Heart right ventricle (tissue), 16 donors: ENCODE results near the gene SPTBN1. TPM values are rescaled to one million over a fixed set of nuclear protein-coding genes. Genes with fewer than 3 reads are reported as not detected.
A peak's percentile ranks its signal among the peaks of the same experiment; 100 is the strongest.

ENCODE experiments used
- ATAC-seq, 8 donors: fragments of 200-7000 bp; cut with Tn5 transposase; one replicate each; pipeline ENCODE4 v1.9.1; 2020; ENCODE audit warnings: mild to moderate bottlenecking in 8 of 8, moderate library complexity in 8 of 8, moderate number of reproducible peaks in 1 of 8
- DNase-seq, 2 donors: peaks; one replicate each; pipeline ENCODE4 v3.0.0-alpha.2; 2020
- H3K27ac ChIP-seq, 10 donors: fragments of 200-600 bp; sonication (generic) in 2 of 10; one replicate each; pipeline versions ENCODE4 v1.5.0 to v1.8.0; 2020 to 2022; ENCODE audit warnings: mild to moderate bottlenecking in 3 of 10
- H3K27me3 ChIP-seq, 7 donors: fragments of 200-600 bp; one replicate each; pipeline ENCODE4 v1.8.0; 2021 to 2022; ENCODE audit warnings: mild to moderate bottlenecking in 2 of 7
- H3K36me3 ChIP-seq, 9 donors: fragments of 200-600 bp; sonication (generic) in 1 of 9; one replicate each; pipeline versions ENCODE4 v1.5.0 to v1.8.0; 2020 to 2022; ENCODE audit warnings: mild to moderate bottlenecking in 2 of 9
- H3K4me1 ChIP-seq, 9 donors: fragments of 200-600 bp; sonication (generic) in 1 of 9; one replicate each; pipeline versions ENCODE4 v1.5.0 to v1.8.0; 2020 to 2022; ENCODE audit warnings: mild to moderate bottlenecking in 4 of 9
- H3K4me3 ChIP-seq, 10 donors: fragments of 200-600 bp; sonication (generic) in 2 of 10; one replicate each; pipeline versions ENCODE4 v1.5.0 to v1.8.0; 2020 to 2022; ENCODE audit warnings: mild to moderate bottlenecking in 7 of 10, moderate library complexity in 2 of 10
- H3K9me3 ChIP-seq, 11 donors: fragments of 200-600 bp in 10 of 11; sonication (generic) in 2 of 11; one replicate each; pipeline versions ENCODE4 v1.5.0 to v1.8.0; 2013 to 2022; ENCODE audit warnings: mild to moderate bottlenecking in 2 of 11, control low read depth in 1 of 11, moderate library complexity in 1 of 11
- CTCF ChIP-seq, 9 donors: fragments of 200-600 bp; sonication (generic) in 2 of 9; IDR thresholded peaks; one replicate each; pipeline versions ENCODE4 v1.5.0 to v1.8.0; 2021 to 2022; ENCODE audit warnings: antibody characterized with exemption in 9 of 9, mild to moderate bottlenecking in 5 of 9, moderate library complexity in 1 of 9
- WGBS, 2 donors: extraction: QIAGEN DNeasy Blood & Tissue Kit; methylation state at CpG; one replicate each; pipeline ENCODE4 v1.1.7; 2013; ENCODE audit warnings: inconsistent platforms in 1 of 2; 5-methylcytosine and 5-hydroxymethylcytosine counted together
- intact Hi-C, 10 donors: fragments of 100-400 bp; cut with DNase I; formaldehyde crosslinking; loops; one replicate each; pipeline versions ENCODE4 v1.11.1 to v1.14.2; 2022
- polyA plus RNA-seq, 2 donors: library from polyadenylated mRNA; stranded (reverse); fragments of 200-250 nt; gene quantifications; one replicate each; pipeline ENCODE4 v1.2.3, GENCODE V29; 2013
- total RNA-seq, 10 donors: library from RNA; stranded (reverse); fragmentation: NEBNext Ultra II Directional in 3 of 10; extraction: Animal tissue kit (Norgen Biotek cat#: 25700) in 3 of 10; gene quantifications; one replicate each; pipeline versions ENCODE4 v1.2.1 to v1.2.4, GENCODE V29; 2021 to 2023
- donor health status: Arrhythmogenic right ventricular cardiomyopathy.
- donor health status: ischemic (EF 13 %, LVEDD 7.1; RV severe dilation, severe dysfunction).
- donor health status: healthy with polysubstance abuse.
- donor health status: DM: no; HTN: yes; CAD: no.
- donor health status: DM: no; HTN: no; CAD: no.
- donor health status: ischemic (EF 25% LVEDD 6.9; RV normal size, moderate dysfunction).
- donor health status: ischemic (EF 25% LVEDD 5.7; RV mildly dilated, moderate dysfunction).
- donor health status: healthy.
- donor health status: DM: yes; HTN: yes; CAD: no.
- donor health status: Ischemic cardiomyopathy.
- donor health status: ischemic (EF 35%, LVEDD 5.7; RV mildly dilated, moderate dysfunction).
- donor health status: nonischemic (EF 11% LVEDD 7.7; RV severe dilation, severe dysfunction).
- donor health status: DM: yes; HTN: yes; CAD: no.
- donor health status: PGD.
- donor health status: ischemic (EF 29% LVEDD 5.4; RV normal size, mild dysfunction).
- donor health status: nonischemic (EF 23%, LVEDD 6.1; RV moderate dilation, normal function).

Gene SPTBN1
- total and polyA plus RNA-seq, 12 donors: 91.1 to 643 (median 494) TPM

GRCh38 chr2:54439582-54439981, 16.5 kb upstream of the SPTBN1 start:
- H3K36me3 ChIP-seq: no peaks in the 10 kb centered on the region
- no peaks in the 10 kb centered on the region for H3K27me3 ChIP-seq
- 38 to 56% methylated on average over 4 of the region's 4 CpGs for WGBS, 2 donors
- H3K27ac ChIP-seq: peak overlapping the region in 6 of 10 donors; percentile 12 to 73 (median 48)
- ATAC-seq (no peak), DNase-seq (peak in 1 of 2 donors; percentile 13)
- H3K9me3 ChIP-seq: no peaks in the 10 kb centered on the region
- H3K4me1 ChIP-seq: peaks cover 13 to 80% (median 58%) of the 10 kb centered on the region in 9 donors
- intact Hi-C loops: loop anchor here in 1 of 10 donors (10.0 kb wide), 1 partner anchor 65 kb away; no protein-coding TSS in a partner anchor
- H3K4me3 ChIP-seq: no peak overlapping the region
- no peak for TF ChIP-seq CTCF (IDR thresholded peaks at IDR 0.05)

GRCh38 chr2:54440050-54440449, 16.1 kb upstream of the SPTBN1 start:
- H3K27ac ChIP-seq: peak overlapping the region in 8 of 10 donors; percentile 12 to 73 (median 40)
- ATAC-seq (peak in 1 of 8 donors; percentile 25), DNase-seq (no peak)
- H3K4me1 ChIP-seq: peaks cover 11 to 80% (median 57%) of the 10 kb centered on the region in 9 donors
- no peaks in the 10 kb centered on the region for H3K27me3 ChIP-seq
- H3K9me3 ChIP-seq: no peaks in the 10 kb centered on the region
- intact Hi-C loops: no loop called here
- no peak overlapping the region for H3K4me3 ChIP-seq
- H3K36me3 ChIP-seq: no peaks in the 10 kb centered on the region
- 49 to 75% methylated on average over 2 of the region's 2 CpGs for whole genome bisulfite sequencing, 2 donors
- no peak for TF ChIP-seq CTCF (IDR thresholded peaks at IDR 0.05)

- ATAC-seq (peak in 7 of 8 donors; percentile 40 to 73 (median 62)), DNase-seq (peak; percentile 57 to 59)
- WGBS, 2 donors: 90 to 92% methylated on average over 1 of the region's 1 CpG
- Histone ChIP-seq H3K27me3 (no peaks in the 10 kb centered on the region), H3K9me3 (no peaks in the 10 kb centered on the region), H3K27ac (peak overlapping the region in 7 of 10 donors; percentile 3 to 61 (median 48)), H3K36me3 (no peaks in the 10 kb centered on the region), H3K4me3 (no peak overlapping the region), H3K4me1 (peaks cover 6 to 48% (median 27%) of the 10 kb centered on the region in 9 donors)
- TF ChIP-seq CTCF (IDR thresholded peaks at IDR 0.05): no peak
- intact Hi-C loops: no loop called here
Measured at GRCh38 chr2:54444503-54444902, 11.6 kb upstream of the SPTBN1 start.

GRCh38 chr2:54446122-54446521, 10.0 kb upstream of the SPTBN1 start:
- Histone ChIP-seq H3K27ac (no peak overlapping the region), H3K4me1 (peaks cover 2 to 32% (median 17%) of the 10 kb centered on the region in 9 donors), H3K27me3 (no peaks in the 10 kb centered on the region), H3K36me3 (no peaks in the 10 kb centered on the region), H3K4me3 (no peak overlapping the region), H3K9me3 (no peaks in the 10 kb centered on the region)
- no peak for DNase-seq
- intact Hi-C loops: no loop called here
- ATAC-seq: no peak
- TF ChIP-seq CTCF (IDR thresholded peaks at IDR 0.05): no peak
